Measurements from ENCODE around the gene TMEM132D.

- TF ChIP-seq, protein P1, sequence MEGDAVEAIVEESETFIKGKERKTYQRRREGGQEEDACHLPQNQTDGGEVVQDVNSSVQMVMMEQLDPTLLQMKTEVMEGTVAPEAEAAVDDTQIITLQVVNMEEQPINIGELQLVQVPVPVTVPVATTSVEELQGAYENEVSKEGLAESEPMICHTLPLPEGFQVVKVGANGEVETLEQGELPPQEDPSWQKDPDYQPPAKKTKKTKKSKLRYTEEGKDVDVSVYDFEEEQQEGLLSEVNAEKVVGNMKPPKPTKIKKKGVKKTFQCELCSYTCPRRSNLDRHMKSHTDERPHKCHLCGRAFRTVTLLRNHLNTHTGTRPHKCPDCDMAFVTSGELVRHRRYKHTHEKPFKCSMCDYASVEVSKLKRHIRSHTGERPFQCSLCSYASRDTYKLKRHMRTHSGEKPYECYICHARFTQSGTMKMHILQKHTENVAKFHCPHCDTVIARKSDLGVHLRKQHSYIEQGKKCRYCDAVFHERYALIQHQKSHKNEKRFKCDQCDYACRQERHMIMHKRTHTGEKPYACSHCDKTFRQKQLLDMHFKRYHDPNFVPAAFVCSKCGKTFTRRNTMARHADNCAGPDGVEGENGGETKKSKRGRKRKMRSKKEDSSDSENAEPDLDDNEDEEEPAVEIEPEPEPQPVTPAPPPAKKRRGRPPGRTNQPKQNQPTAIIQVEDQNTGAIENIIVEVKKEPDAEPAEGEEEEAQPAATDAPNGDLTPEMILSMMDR (IDR thresholded peaks at IDR 0.05; ENCODE audit: poor library complexity): no peak
- TF ChIP-seq EZH2phosphoT487 (IDR thresholded peaks at IDR 0.05; ENCODE audit: low read depth, severe bottlenecking, unreplicated experiment) (no peak), EZH2 (IDR thresholded peaks at IDR 0.05; ENCODE audit: borderline replicate concordance) (no peak)
Measured at GRCh38 chr12:129106772-129107171, 797.1 kb downstream of the TMEM132D start.
